HG03060 (cell line): ENCODE measurements around the gene TOMM7.
"Not testable (repeated sequence)": the region's sequence is repeated elsewhere in the genome, so short reads cannot be mapped to it uniquely, and the experiment has no call there.

Source experiments
- ATAC-seq: cut with Tn5 transposase; IDR thresholded peaks from one replicate; pipeline ENCODE4 v1.9.1; 2021; ENCODE audit warnings: low read depth, moderate number of reproducible peaks; ENCODE audit not compliant: unreplicated experiment

TOMM7 gene

DNA sequence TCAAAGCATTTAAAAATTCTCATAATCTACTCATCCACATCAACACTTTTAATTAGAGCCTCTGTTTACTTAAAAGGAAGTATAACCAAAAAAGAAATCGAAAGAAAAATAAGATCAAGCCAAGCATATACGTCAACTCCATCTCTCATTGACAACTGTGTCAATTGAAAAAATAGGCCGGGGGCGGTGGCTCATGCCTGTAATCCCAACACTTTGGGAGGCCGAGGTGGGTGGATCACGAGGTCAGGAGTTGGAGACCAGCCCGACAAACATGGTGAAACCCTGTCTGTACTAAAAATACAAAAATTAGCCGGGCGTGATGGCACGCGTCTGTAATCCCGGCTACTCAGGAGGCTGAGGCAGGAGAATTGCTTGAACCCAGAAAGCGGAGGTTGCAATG lies 32.0 kb downstream of the TOMM7 start:
- not testable (repeated sequence) for ATAC-seq

DNA sequence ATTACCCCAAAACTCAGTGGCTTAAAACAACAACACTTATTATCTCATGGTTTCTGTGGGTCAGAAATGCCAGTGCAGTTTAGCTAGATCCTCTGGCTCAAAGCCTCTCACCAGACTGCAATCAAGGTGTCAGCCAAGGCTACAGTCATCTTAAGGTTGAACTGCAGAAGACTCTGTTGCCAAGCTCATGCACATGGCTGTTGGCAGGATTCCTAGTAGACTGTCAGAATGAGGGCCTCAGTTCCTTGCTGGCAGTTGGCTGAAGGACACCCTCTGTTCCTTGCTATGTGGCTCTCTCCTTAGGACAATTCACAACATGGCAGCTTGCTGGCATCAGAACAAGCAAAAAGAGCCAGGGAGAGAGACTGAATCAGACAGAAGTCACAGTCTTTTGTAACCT lies 34.7 kb downstream of the TOMM7 start:
- ATAC-seq = no peak

DNA sequence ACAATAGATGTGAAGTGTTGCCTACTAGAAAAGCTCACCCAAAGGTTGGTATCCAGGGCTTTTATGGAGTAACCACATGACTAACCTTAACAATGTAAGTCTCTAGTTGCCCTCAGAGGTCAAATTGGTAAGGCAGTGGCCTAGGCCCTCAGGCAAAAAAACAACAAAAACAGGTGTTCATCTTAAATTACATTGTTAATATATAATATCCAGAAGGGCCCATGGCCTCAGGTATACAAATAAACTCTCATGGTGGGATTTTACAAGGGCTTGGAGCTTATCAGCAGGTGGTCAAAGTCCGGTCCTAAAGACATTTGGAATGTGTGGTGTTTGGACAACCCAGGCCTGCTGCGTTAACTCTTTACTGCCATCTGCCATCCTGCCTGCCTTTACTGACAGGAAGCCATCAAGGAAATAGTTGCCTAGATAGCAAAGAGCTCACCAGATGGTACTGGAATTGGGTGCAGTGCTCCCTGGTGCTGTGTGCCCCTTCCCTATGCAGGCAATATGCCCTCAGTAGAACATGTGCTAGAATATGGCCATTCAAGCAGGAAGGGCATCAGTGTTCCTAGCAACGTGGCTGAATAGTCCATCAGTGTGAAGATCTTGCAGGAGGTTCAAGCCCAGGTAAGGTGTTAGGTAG lies 36.2 kb downstream of the TOMM7 start:
- no peak for ATAC-seq

DNA sequence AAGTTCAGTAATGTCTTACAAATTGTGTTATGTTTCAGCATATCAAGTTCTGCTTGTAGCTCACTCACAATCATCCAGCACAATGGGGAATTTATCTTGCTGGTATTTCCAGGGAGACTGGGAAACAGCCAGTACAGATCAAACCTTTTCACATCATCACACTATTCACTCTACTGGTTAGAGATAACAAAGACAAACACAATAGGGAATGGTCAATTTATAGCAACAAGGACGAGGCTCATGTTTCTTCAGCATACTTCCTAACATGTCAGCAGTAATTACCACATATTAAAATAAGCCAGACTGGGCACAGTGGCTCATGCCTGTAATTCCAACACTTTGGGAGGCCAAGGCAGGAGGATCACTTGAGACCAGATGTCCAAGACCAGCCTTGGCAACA lies 38.3 kb downstream of the TOMM7 start:
- ATAC-seq = no peak

DNA sequence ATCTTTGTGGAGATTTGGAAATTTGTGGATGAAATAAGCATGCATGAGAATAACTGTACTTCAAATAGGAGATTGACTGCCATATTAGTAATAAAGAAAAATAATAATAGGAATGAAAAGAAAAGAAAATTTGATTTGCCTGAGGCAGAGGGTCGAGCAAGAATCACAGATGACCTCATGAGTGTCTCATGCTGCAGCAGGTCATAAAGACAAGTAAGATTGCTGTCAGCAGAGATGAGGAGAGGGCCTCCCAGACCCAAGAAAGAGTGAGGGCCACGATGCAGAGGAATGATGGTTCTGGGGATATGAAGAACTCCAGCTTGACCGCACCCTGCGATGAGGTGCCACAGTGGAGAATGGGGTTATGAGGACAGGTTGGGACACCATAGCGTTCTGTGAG lies 39.2 kb downstream of the TOMM7 start:
- no peak for ATAC-seq

DNA sequence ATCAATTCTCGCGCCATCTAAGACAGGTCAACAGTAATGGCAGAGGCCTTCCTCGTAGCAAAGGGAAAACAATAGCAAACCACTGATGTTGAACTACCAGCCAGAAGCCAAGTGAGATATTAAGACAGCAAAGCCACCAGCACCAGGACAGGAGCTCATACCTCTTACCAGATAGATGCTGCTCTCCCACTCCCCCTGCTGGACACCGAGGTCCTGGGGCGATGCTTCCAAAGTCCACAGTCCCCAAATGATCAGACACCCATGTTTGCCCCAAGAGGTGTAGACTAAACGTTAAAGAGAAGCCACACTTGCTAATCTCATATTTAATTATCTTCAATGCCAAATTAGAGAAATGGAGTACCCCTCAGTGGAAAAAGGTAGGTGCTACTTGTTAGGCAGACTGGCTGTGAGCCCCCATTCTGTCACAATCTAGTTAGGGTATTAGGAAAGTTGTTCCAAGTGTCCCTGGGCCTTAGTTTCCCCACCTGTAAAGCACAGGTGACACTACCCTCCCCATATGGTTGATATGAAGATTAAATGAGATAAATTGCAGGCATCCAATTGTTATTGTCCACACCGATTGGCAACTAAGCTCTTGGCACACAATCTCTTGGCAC lies 39.9 kb downstream of the TOMM7 start:
- ATAC-seq = peak; percentile 62

DNA sequence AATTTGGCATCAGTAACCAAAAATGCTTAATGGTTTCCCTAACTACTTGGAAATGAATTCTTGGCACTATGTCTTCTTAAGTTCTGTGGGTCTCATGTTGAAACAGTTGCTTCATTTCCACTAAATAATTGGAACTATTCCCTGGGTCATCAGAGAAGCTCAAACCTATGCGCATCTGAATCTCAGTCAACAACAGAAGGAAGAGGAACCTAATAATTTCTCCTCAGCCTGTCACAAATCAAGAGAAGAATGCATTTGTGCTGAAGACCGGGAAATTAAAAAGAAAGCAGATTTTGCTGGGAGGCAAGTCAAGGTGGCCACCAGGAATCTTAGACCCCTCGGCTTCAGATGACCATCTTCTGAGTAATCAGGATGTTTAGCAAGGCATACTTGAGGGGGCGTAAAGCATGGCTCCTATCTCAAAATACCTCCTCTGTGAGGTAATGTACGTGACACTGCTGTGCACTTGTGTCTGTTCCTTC lies 41.4 kb downstream of the TOMM7 start:
- ATAC-seq = no peak

DNA sequence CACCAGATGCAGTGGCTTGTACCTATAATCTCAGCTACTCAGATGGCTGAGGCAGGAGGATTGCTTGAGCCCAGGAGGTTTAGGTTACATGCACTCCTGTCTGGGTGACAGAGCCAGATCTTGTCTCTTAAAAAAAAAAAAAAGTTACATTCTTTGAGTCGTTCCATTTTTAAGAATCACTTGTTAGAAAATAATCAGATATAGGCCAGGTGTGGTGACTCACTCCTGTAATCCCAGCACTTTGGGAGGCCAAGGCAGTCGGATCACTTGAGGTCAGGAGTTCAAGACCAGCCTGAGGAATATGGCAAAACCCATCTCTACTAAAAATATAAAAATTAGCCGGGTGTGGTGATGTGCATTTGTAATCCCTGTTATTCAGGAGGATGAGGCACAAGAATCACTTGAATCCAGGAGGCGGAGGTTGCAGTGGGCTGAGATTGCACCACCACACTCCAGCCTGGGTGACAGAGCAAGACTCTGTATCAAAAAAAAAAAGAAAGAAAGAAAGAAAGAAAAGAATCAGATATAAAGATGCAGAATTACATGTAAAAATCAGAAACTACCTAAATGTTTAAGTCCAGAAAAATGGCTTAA lies 42.8 kb downstream of the TOMM7 start:
- not testable (repeated sequence) for ATAC-seq

DNA sequence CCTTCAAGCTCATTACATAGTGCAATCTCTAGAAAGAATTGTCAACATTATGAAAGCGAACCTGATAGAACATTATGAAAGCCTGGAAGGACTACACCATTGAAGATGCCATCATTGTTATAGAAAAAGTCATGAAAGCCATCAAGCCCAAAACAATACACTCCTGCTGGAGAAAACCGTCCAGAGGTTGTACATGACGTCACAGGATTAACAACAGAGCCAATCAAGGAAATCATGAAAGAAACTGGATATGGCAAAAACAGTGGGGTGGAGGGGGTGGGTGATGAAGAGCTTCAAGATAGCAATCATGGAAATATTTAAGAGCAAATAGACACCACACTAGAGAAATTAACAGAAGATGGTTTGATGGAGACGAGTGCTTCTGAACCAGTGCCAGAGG lies 45.7 kb downstream of the TOMM7 start:
- ATAC-seq = no peak

DNA sequence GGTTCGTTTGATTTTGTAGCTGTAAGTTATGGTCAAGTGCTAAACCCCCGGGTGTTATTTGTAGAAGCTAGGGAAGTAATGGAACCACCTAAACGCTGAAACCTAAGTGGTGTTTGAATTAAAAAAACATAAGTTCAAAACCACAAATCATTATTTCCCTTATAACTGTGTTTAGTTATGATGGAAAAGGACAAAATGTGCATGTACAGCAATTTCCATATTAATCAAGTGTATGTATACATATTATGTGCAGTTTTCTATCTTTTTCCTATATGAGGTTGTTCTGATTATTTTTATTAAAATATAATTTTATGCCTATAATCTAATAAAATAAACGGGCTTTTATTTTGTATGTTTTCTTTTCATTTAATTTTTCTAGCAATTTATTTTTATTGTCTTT lies 49.8 kb downstream of the TOMM7 start:
- ATAC-seq = no peak

DNA sequence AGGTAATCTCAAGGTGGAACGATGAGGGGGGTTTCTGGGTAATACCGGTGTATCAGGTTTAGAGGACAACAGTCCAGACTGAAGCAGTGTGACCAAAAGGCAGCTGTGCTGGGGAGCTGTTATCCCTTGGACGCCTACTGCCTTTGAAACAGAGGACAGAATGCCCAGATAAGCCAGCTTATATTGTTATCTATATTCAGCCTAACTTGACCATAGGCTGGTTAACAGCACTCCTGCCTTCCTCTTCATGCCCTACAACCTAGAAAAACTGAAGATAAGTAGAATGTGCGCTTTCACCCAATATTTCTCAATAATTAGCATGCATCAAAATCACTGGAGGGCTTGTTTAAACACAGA lies 50.8 kb downstream of the TOMM7 start:
- ATAC-seq = no peak

DNA sequence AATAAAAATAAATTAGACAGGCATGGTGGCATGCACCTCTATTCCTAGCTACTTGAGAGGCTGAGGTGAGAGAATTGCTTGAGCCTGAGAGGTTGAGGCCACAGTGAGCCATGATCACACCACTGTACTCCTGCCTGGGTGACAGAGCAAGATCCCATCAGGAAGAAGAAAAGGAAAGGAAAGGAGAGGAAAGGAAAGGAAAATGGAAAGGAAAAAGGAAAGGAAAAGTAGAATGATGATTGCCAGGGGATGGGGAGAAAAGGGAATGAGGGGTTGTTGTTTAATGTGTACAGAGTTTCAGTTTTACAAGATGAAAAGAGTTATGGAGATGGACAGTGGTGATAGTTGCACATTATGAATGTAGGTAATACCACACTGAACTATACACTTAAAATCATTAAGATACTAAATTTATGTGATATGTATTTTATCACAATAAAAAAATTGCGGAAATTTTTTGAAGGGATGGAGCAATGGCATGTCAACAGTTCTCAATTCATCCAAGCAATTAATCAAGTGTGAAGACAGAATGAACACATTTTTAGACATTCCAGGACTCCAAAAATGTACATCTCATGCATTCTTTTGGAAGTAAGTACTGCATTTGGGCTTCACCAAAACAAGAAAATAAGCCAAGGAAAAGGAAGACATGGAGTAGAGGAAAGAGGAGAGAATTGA lies 51.3 kb downstream of the TOMM7 start:
- no peak for ATAC-seq

DNA sequence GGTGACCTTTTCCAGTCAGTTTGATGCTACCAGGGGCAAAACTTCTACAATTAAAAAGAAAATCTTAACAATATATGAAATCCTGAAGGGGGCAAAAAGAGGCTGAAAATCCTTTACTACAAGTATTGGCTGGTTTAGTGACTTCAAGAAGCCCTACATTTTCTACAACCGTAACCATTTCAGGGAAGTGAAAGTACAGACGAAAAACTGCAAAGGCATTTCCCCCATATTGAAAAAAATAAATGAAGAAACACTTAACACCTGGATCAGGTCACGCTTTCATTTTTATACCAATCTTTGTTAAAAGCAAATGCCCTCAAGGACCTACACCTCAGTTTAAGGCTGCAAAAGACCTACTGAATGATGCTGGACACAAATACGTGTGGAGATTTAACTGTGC lies 57.0 kb downstream of the TOMM7 start:
- ATAC-seq = peak; percentile 84
